Measurements from ENCODE around the gene CD200R1L.

CD200R1L gene

DNA sequence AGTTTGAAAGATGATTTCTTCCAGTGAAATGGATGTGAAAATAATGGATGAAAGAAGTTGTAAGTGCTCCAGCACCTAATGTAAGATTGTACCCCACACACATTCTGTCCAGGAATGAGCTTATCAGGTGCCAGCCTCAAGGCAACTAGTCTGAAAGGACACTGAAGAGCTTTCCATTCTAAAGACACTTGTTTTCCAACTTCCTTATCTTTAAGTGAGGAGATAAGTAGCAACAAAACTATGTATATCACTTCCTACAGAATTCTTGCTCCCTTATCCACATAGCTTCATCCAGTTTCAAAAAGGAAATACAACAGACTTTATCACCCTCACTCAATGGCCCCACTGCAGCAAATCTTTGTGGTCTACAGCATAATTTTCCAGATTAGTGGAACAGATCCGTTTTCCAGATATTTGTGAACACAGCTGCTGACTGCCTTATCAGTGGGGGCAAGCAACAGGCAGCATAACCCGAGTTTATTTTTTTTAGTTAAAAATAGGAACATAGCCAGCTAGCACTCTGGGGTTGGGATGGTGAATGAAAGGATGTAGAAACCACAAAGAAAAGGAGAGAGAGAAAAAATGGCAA, 60.6 kb downstream of the CD200R1L start:
- DNase-seq, result no peak

GRCh38 chr3:112785321-112786001, 61.2 kb downstream of the CD200R1L start:
- no peak for DNase-seq

DNA sequence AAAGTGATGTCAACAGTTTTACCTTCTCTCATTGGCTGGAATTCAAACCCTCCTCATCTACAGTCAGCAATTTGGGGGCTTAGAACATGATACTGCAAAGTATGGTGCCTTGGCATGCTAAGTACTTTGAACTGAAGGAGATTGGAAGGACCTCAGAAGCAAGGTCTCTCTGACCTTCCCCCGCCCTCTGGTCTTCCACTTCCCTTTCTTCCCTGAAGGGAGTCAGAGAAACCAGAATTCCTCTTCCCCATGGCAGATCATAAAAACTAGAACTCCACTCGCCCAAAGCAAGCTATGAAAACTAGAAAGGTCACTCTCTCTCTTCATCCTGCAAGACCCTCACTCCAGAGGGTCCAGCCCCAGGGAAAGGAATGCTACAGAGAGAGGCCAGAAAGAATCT, 64.2 kb downstream of the CD200R1L start:
- DNase-seq, result peak; percentile 44

DNA sequence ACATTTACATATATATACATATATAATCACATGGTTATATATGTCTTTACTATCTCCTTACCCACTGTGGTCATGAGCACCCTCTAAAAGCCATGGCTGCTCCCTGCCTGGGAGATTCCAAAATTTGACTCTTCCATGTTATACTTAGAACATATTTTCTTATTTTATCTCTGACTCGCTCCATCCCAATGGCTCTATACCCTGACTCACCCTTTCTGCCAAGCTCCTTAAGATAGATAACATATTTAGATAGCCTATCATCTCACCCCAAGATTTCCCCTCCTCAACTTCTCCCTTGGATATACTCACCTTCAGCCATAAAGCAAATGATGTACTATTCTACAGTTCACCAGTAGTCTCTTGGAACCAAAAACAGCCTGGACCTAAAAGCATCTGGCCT, 65.1 kb downstream of the CD200R1L start:
- no peak for DNase-seq

DNA sequence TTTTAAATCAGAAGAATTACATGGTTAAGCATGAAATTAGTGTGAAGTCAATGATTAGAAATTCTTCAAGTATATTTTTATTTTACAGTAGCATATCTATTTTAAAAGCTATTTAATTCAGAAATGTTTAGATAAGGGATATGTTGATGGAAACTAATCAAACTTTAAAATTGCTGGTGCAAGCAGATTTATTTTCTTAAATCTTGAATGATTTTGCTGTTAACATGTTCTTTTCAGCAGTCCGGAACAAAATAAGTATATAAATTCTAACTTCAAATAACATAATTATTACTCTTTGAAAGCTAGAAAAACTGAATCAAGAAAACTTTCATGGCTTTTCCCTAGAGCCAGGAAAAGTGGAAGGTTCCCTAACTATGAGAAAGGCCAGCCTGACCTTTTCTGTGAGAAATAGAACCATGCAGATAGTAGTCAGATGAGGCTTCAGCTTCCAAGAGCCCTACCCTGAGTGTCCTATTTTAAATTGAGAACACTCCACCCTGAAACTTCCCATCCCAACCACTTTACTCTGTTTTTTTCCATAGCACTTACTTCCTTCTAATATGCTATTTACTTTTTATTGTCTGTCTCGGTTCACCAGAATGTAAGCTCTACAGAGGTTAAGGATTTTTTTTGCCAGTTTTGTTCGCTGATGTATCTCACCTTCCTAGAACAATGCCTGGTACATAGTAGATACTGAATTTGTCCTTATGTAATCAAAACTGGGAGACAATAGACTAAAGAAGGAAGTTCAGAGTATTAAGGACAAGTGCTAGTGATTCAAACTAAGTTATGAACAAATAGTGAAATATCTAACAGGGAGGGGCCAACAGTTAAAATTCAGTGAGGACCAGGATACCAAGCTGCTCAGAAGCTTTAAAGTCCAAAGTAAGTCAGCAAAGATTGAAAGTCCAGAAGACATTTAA, 66.8 kb downstream of the CD200R1L start:
- peak; percentile 50 for DNase-seq

DNA sequence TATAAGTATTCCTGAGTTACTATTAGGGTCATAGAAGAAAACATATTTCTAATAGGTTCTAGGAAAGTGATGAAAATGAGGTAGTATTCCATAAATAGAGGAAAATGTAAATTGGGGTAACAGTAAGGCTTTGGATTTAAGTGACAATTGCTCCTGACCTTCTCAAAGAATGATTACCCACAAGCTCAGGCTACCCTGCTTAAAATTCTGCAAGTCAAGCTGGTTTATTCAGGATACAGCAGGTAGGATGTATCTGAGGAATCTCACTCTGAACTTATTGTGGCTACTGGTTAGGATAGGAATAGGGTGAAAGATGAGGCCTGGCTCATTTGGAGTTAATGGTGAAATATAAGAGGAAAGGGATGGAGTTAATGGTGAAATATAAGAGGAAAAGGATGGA, 67.7 kb downstream of the CD200R1L start:
- no peak for DNase-seq

DNA sequence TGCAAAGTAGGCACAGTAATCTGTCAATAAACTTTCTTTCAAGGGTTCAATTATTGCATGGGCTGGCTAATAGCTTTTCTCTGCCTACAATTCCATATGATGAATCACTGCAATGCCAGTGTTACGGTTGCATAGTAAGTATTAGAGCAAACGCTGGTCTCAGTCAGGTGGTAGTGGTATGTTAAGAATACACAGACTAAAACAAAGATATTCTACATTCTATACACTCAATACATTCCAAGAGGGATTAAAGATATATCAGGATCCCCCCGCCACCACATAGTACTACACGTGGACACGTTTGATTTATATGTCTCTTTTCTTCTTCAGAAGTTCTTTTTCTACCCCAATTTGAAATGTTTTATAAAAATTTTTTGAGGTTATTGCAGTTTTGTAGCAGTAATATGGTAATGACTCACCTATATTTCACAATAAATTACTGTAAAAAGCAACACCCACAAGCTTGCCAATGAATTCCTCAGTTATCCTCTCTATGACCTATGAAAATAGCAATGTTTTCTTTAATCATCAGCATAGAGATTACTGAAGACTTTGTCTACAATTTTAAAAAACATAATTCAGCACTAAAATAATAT, 68.2 kb downstream of the CD200R1L start:
- peak; percentile 70 for DNase-seq

DNA sequence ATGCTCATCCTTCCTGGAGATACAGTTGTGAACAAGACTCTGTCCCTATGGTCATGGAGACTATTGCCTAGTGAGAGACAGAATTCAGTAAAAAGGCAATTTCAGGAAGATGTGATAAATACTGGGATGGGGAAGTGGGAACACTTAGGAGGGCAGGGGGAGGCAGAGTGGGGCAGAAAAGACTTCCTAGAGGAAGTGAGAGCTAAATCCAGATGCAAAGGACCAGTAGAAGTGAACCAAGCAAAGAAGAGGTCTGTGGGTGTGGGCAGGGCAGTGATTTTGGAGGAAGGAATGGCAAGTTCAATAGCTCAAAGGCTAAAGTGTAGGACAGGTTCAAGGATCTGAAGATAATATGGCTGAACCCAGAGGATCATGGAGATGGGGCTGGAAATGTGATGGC, 68.9 kb downstream of the CD200R1L start:
- peak; percentile 49 for DNase-seq

- no peak for DNase-seq
Measured at GRCh38 chr3:112776836-112777235, 69.8 kb downstream of the CD200R1L start.

DNA sequence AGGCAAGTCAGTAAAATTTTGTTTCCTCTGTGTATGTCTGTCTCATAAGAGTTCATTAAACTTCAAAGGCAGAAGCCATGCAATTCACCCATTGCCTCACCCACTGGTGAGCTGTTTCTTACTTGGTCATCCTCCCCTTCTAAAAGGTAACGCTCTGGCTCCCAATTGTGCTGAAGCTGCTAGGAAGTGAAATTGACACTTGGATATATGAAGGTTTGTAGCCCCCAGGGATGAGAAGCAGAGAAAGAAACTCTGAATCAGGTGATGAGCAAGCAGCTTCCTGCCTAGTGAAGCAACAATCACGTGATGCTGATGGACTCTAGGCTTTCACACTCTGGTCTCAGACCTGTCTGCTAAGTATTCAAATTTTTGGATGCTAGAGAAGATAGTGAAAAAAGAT, 70.7 kb downstream of the CD200R1L start:
- DNase-seq, result peak; percentile 74

- peak; percentile 32 for DNase-seq
Measured at GRCh38 chr3:112775011-112775742, 71.5 kb downstream of the CD200R1L start.

GRCh38 chr3:112774293-112774926, 72.3 kb downstream of the CD200R1L start:
- DNase-seq, result peak; percentile 20

- DNase-seq, result no peak
Measured at GRCh38 chr3:112773864-112774263, 72.8 kb downstream of the CD200R1L start.

GRCh38 chr3:112770951-112771350, 75.7 kb downstream of the CD200R1L start:
- DNase-seq, result no peak

GRCh38 chr3:112770032-112770626, 76.5 kb downstream of the CD200R1L start:
- DNase-seq, result peak; percentile 93

DNA sequence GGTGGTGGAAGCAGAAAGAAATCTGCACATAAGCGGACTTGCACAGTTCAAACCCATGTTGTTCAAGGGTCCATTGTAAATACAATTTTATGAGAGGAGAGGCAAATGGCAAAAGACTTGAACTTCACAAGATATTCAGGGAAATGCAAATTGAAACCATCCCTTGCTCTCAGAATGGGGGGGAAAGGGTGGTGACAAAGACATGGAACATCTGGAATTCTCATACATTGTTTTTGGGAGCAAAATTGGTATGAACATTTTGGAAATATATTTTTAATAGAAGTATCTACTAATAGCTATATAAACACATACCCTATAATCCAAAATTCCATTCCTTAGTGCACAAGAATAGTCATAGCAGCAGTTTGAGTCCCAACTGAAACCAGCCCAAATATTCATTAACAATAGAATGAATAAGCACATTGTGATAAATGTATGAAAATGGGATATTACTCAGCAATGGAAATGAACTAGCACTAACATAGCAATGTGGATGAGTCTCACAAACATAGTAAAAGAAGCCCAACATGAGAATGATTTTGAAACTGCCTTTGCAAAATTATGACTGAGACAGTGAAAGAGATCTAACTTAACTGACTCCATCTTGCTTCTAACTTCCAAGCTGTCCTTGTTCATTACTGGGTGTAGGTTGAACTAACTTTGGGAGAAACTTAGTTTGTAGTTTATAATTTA, 77.2 kb downstream of the CD200R1L start:
- DNase-seq, result peak; percentile 51

GRCh38 chr3:112767777-112768176, 78.9 kb downstream of the CD200R1L start:
- no peak for DNase-seq

GRCh38 chr3:112767177-112767576, 79.5 kb downstream of the CD200R1L start:
- peak; percentile 79 for DNase-seq

Data from inflammatory macrophage treated with lipopolysaccharide for 4 hours (primary cell).